SK-N-SH (cell line): ENCODE results near the gene MACO1. TPM values are rescaled to one million over a fixed set of nuclear protein-coding genes. Genes with fewer than 3 reads are reported as not detected.
"Not testable (repeated sequence)": the region's sequence is repeated elsewhere in the genome, so short reads cannot be mapped to it uniquely, and the experiment has no call there.

Experiments used
- CTCF ChIA-PET: fragments of 300-600, 350-600 bp; formaldehyde crosslinking; extraction: SDS; loops from one replicate; lab custom pipeline; 2021; lab: Yijun Ruan, JAX
- POLR2A ChIA-PET: fragments of 350-600 bp; sonication (Branson Sonifier 250); formaldehyde crosslinking; extraction: SDS; loops from one replicate; lab custom pipeline; 2020; ENCODE audit warnings: antibody characterized with exemption, inconsistent platforms; lab: Yijun Ruan, JAX
- DNase-seq: peaks from one replicate; pipeline ENCODE4 v3.0.0; 2012
- H2AFZ ChIP-seq: fragments of 200-600 bp; sonication (generic); 2 replicates; pipeline ENCODE4 v1.8.1; 2016; ENCODE audit warnings: antibody characterized with exemption, mild to moderate bottlenecking, low read depth
- H3F3A ChIP-seq: fragments of 200-600 bp; sonication (generic); replicated peaks from 2 replicates; pipeline ENCODE3; 2016; ENCODE audit warnings: antibody characterized with exemption, mild to moderate bottlenecking; ENCODE audit not compliant: insufficient read depth
- H3K27ac ChIP-seq, 2 experiments: fragments of 200-500 bp in 1 of 2; fragments of 200-600 bp in 1 of 2; sonication (Bioruptor generic) in 1 of 2; sonication (generic), shearing (Covaris generic) in 1 of 2; 2 replicates each; pipeline versions ENCODE4 v1.5.1 to v1.6.1; 2014 to 2016; ENCODE audit warnings: low read depth in 2 of 2, inconsistent platforms in 1 of 2, low read length in 1 of 2, mild to moderate bottlenecking in 1 of 2, mixed read lengths in 1 of 2
- H3K27me3 ChIP-seq: fragments of 200-600 bp; sonication (generic), shearing (Covaris generic); 2 replicates; pipeline ENCODE4 v1.6.1; 2016; ENCODE audit warnings: mixed run types; ENCODE audit not compliant: insufficient read depth
- H3K36me3 ChIP-seq, 2 experiments: fragments of 200-500 bp in 1 of 2; fragments of 200-600 bp in 1 of 2; sonication (Bioruptor generic) in 1 of 2; sonication (generic) in 1 of 2; replicated peaks in 1 of 2; 2 replicates each; pipeline versions ENCODE3 to v1.5.1; 2014 to 2016; ENCODE audit warnings: low read length in 1 of 2, mild to moderate bottlenecking in 1 of 2; ENCODE audit not compliant: insufficient read depth in 2 of 2, control insufficient read depth in 1 of 2
- H3K4me1 ChIP-seq, 2 experiments: fragments of 200-500 bp in 1 of 2; fragments of 200-600 bp in 1 of 2; sonication (Bioruptor generic) in 1 of 2; sonication (generic), shearing (Covaris generic) in 1 of 2; 2 replicates each; pipeline versions ENCODE4 v1.5.1 to v1.6.1; 2014 to 2016; ENCODE audit warnings: low read depth in 1 of 2, low read length in 1 of 2, mixed run types in 1 of 2; ENCODE audit not compliant: insufficient read depth in 2 of 2, control insufficient read depth in 1 of 2
- H3K4me2 ChIP-seq: fragments of 200-600 bp; sonication (generic), shearing (Covaris generic); 2 replicates; pipeline ENCODE4 v1.6.1; 2017; ENCODE audit warnings: mixed run types
- H3K4me3 ChIP-seq, 2 experiments: fragments of 200-500 bp in 1 of 2; fragments of 200-600 bp in 1 of 2; sonication (Bioruptor generic) in 1 of 2; sonication (generic), shearing (Covaris generic) in 1 of 2; 2 replicates each; pipeline versions ENCODE4 v1.5.1 to v1.8.1; 2014 to 2016; ENCODE audit warnings: low read depth in 2 of 2, inconsistent platforms in 1 of 2, low read length in 1 of 2, mild to moderate bottlenecking in 1 of 2, mixed read lengths in 1 of 2, moderate library complexity in 1 of 2
- H3K79me2 ChIP-seq: fragments of 200-600 bp; sonication (generic); 2 replicates; pipeline ENCODE4 v1.8.1; 2017; ENCODE audit warnings: mild to moderate bottlenecking; ENCODE audit not compliant: insufficient read depth
- H3K9ac ChIP-seq: fragments of 200-600 bp; sonication (generic); 2 replicates; pipeline ENCODE4 v1.6.1; 2017; ENCODE audit warnings: mixed run types
- H3K9me2 ChIP-seq: fragments of 200-600 bp; sonication (generic); 2 replicates; pipeline ENCODE4 v1.6.1; 2017; ENCODE audit warnings: mixed run types
- H3K9me3 ChIP-seq: fragments of 200-600 bp; sonication (generic); 2 replicates; pipeline ENCODE4 v1.6.1; 2017; ENCODE audit warnings: mixed run types, mild to moderate bottlenecking, moderate library complexity
- H4K20me1 ChIP-seq: fragments of 200-600 bp; sonication (generic); 2 replicates; pipeline ENCODE4 v1.6.1; 2017; ENCODE audit warnings: mild to moderate bottlenecking, mixed run types; ENCODE audit not compliant: insufficient read depth
- WGBS: methylation state at CpG from one replicate; pipeline ENCODE4 v1.1.6; 2017; ENCODE audit warnings: low lambda C conversion rate; 5-methylcytosine and 5-hydroxymethylcytosine counted together
- polyA plus RNA-seq, 3 experiments: library from polyadenylated mRNA; depleted of rRNA; stranded (reverse); fragments of >200 nt; gene quantifications; 2 replicates each; pipeline ENCODE4 v1.2.3, GENCODE V29; 2012

MACO1 gene
- polyA plus RNA-seq, 1 of the 3 experiments (the other 2 are of a cell fraction) = 6.9 TPM

DNA sequence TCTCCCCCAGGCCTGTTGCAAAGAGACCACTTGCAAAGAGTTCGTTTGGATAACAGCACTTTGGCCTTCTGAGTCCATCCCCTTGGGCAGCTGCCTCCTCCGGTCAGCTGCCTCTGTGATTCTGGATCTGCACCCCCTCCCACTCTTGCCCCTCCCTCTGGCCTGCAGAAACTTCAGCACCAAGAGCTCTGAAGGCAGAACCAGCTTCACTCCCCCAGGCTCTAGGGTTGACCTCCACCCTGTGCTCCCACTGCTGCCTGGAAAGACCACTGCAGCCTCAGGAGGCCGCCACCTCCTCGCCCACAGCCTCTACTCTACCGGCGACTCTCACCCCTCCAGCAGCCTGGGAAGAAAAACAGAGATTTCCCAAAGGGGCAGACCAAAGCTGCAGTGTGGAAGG lies 16.5 kb upstream of the MACO1 start:
- DNase-seq, H3K4me3 ChIP-seq, H3F3A ChIP-seq, H3K4me1 ChIP-seq, H4K20me1 ChIP-seq, H3K27me3 ChIP-seq, H3K79me2 ChIP-seq, H3K4me2 ChIP-seq, POLR2A ChIA-PET, H3K9ac ChIP-seq, H3K36me3 ChIP-seq, H3K9me3 ChIP-seq, CTCF ChIA-PET, H2AFZ ChIP-seq, H3K9me2 ChIP-seq, H3K27ac ChIP-seq: not testable (repeated sequence)
- 100% methylated on average over 1 of the region's 6 CpGs for WGBS

DNA sequence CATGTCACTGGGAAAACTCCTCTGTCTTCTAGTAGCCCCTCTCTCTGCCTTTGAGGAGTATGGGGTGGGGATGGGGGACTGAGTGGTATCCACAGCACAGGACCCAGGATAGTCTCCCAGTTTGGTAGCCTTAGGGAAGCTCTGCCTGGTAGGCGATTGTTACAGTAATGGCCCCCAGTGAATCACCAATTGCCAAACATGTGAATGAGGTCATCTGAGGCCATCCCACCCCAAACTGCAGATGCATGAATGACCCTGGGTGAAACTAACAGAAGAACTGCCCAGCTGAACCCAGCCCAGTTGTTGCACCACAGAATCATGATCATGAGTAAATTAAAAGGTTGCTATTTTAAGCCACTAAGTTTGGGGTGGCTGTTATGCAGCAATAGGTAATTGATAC lies 16.1 kb upstream of the MACO1 start:
- POLR2A ChIA-PET, H2AFZ ChIP-seq, H3K27me3 ChIP-seq, H3K79me2 ChIP-seq, H3K36me3 ChIP-seq, H3K9ac ChIP-seq, H3F3A ChIP-seq, H4K20me1 ChIP-seq, H3K27ac ChIP-seq, H3K9me2 ChIP-seq, DNase-seq, H3K9me3 ChIP-seq, H3K4me2 ChIP-seq, H3K4me3 ChIP-seq, CTCF ChIA-PET, H3K4me1 ChIP-seq: not testable (repeated sequence)
- 60% methylated on average over 1 of the region's 1 CpG for WGBS

DNA sequence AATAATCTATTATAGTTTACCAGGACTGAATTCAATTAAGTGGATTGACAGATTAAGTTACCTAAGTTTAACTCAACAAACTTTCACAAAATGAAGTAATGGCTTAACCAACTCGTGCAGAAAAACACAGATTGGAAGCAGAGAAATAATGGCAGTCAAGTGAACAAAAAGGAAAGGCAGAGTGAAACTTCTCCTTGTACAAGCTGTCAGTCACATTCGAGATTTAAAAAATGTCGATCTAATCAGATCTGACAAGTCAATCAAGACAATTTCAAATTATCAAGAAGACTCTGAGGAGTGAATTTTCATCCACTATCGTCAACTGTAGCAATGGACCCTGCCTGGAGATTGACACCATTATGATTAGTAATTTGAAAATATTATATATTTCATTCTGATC lies 13.4 kb upstream of the MACO1 start:
- H3K27ac ChIP-seq, H3K4me3 ChIP-seq, H3F3A ChIP-seq, DNase-seq, H3K9ac ChIP-seq, H3K4me1 ChIP-seq, POLR2A ChIA-PET, H4K20me1 ChIP-seq, H3K79me2 ChIP-seq, H3K27me3 ChIP-seq, H2AFZ ChIP-seq, H3K36me3 ChIP-seq, H3K9me3 ChIP-seq, CTCF ChIA-PET, H3K4me2 ChIP-seq, H3K9me2 ChIP-seq: not testable (repeated sequence)
- 77% methylated on average over 4 of the region's 4 CpGs for WGBS

DNA sequence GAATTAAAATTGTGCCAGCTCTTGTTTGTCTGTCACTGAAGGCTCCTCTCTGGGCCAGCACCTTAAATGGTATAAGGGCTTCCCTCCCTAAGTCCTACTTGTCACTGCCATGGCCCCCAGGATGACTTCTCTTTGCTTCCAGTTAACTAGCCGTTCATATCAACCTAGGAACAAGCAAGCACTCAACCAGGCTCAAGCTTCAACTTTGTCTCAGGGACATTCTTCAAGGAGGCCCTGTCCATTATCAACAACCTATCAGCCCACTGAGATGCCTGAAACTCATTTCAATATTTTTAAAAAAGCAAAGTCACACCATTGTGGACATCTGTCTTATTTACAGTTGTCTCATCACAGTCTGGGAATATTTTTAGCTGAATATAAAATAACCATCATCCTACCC lies 11.4 kb upstream of the MACO1 start:
- H3K79me2 ChIP-seq, H3K9me3 ChIP-seq, H3K36me3 ChIP-seq, H3K9ac ChIP-seq, H4K20me1 ChIP-seq, H3K4me1 ChIP-seq, POLR2A ChIA-PET, H3K9me2 ChIP-seq, DNase-seq, CTCF ChIA-PET, H3F3A ChIP-seq, H3K4me2 ChIP-seq, H3K27ac ChIP-seq, H2AFZ ChIP-seq, H3K27me3 ChIP-seq, H3K4me3 ChIP-seq: not testable (repeated sequence)
- 78% methylated on average over 1 of the region's 1 CpG for WGBS

DNA sequence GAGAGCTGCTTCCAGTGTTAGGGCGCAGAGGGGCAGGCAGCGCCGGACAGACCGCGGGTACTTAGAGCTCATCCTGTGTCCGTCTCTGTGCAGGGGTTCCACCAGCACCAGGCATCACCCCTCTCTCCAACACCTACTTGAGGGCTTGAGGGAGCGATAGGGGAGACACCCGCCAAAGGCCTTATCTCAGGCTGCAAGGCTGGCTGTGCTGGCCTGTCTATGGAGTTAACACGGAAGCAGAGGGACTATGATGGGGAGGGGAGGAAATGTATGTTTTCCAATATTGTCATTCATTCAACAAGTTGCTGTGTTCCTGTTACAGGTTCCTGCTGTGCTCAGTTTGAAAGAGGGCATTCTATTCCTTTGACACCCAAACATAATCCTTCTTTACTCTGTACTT lies 10.0 kb upstream of the MACO1 start, which contains the start of gene RHCE:
RHCE (minus strand) TSS at position 111 of the 400 bp plus-strand sequence; CDS start at position 72, 39 bp downstream.
- CTCF ChIA-PET, H3K4me2 ChIP-seq, DNase-seq, H3K4me1 ChIP-seq, H3K9me3 ChIP-seq, H3K79me2 ChIP-seq, H3K36me3 ChIP-seq, POLR2A ChIA-PET, H3K9ac ChIP-seq, H2AFZ ChIP-seq, H4K20me1 ChIP-seq, H3K9me2 ChIP-seq, H3K27me3 ChIP-seq, H3K4me3 ChIP-seq, H3K27ac ChIP-seq, H3F3A ChIP-seq: not testable (repeated sequence)
- WGBS = 91% methylated on average over 3 of the region's 9 CpGs

DNA sequence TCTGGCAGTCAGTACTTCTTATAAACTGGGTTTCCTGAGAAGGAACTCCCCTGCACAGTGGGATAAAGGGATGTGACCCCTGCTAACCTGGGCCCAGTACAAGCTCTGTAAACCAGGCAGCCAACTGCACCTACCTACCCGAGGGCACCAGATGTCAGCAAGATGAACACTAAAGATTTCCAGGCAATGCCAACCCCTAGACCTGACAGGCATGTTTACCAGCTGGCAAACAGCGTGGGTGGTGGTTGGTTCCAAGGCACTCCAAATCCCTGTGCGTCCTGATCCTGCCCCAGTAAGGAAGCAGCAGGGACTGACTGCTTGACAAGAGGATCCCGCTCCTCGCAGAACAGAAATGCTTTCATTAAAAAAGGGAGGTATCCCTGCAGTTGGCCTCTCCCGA lies 7.5 kb upstream of the MACO1 start:
- H3K4me3 ChIP-seq, H3K4me2 ChIP-seq, H3K27me3 ChIP-seq, H4K20me1 ChIP-seq, H3K9ac ChIP-seq, H3K9me2 ChIP-seq, CTCF ChIA-PET, H3K9me3 ChIP-seq, DNase-seq, H3F3A ChIP-seq, H3K4me1 ChIP-seq, H3K79me2 ChIP-seq, H3K27ac ChIP-seq, H3K36me3 ChIP-seq, POLR2A ChIA-PET, H2AFZ ChIP-seq: not testable (repeated sequence)
- WGBS = 88% methylated on average over 5 of the region's 6 CpGs
